HG03432 (cell line): Measurements from ENCODE around the gene DISP3.

Experiments
- ATAC-seq: cut with Tn5 transposase; IDR thresholded peaks from one replicate; pipeline ENCODE4 v1.9.1; 2021; ENCODE audit warnings: mild to moderate bottlenecking, moderate library complexity; ENCODE audit not compliant: unreplicated experiment

DISP3 gene

DNA sequence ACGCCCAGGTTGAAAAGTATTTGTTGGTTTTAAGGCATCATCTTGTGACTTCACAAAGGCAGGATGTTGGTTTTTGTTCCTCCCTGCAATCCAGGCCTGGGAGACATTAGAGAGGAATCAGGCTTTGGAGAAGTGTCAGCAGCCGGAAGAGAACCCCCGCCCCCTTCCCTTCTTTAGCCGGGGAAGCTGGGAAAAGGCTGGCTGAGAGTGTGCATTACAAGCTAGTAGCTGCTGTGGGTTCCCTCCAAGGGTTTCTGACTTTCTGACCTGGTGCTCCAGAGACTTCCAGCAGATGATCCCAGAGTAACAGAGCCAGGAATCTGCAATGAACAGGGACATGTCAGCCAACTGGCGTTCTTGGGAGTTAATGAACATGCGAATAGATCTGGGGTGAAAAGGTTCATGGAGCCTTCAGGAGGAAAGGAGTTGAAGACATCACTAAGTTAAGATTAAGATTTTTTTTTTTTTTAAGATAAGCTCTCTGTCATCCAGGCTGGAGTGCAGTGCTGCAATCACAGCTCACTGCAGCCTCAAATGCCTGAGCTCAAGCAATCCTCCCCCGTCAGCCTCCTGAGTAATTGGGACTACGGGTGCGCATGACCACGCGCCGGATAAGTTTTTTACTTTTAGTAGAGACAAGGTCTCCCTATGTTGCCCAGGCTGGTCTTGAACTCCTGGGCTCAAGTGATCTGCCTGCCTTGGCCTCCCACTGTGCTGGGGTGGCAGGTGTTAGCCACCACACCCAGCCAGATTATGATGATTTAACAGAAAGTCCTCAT, 7.5 kb downstream of the DISP3 start:
- ATAC-seq, result no peak

- no peak for ATAC-seq
These were observed 8.3 kb downstream of the DISP3 start for GRCh38 chr1:11487196-11487751.

DNA sequence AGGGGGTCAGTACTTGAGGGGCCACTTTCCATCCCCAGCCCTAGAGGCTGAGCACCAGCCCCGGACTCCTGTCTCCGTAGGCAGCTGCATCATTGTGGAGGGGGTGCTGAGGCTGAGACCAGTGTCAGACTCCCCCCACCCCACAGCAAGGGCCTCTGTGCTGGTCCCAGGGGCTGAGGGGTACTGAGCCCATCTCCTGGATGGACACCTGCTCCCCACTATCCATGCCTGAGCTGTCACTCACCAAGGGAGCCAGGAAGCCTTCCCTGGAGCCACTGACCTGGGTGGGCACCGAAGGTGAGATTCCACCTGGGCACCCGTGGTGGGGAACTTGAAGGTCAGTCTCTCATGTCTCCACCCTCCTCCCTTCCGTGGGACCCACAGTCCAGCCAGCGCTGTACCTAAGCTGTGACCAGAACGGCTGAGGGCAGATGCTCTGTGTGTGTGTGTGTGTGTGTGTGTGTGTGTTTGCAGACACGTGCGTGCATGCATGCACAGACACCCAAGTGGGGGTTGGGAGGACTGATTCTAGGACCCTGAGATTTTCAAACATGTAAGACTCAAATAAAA, 9.3 kb downstream of the DISP3 start:
- ATAC-seq, result no peak

DNA sequence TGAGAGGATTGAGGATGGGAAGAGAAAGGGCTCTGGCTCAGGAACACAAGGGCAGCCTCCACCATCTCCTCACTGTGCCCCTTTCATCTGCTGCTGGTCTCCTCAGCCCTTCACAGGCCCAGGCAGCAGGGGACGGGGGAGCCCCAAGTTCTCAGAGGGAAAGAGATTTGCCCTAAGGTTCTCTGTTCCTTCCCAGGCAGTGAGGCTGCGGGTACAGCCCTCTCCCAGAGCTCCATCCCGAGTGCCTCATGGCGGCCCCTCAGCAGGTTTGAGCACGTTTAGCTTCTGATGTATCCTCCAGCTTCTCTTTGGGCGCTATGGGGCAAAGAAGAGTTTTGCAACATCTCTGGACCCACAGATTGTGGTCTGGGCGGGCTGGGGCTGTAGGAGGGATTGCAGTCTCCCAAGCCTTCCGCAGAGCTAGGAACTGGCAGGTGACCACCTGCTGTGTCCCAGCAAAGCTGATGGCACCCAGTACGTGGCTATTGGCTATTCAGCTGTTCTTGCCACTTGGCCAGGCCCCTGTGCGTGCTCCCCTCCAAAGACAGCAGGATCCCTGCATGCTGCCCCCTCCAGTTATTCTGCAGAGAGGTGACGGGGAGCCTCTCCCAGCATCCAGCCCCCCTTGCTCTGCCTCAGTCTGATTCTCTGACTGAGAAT, 10.1 kb downstream of the DISP3 start:
- no peak for ATAC-seq

- ATAC-seq, result no peak
These were observed 13.3 kb downstream of the DISP3 start for GRCh38 chr1:11492235-11492634.

DNA sequence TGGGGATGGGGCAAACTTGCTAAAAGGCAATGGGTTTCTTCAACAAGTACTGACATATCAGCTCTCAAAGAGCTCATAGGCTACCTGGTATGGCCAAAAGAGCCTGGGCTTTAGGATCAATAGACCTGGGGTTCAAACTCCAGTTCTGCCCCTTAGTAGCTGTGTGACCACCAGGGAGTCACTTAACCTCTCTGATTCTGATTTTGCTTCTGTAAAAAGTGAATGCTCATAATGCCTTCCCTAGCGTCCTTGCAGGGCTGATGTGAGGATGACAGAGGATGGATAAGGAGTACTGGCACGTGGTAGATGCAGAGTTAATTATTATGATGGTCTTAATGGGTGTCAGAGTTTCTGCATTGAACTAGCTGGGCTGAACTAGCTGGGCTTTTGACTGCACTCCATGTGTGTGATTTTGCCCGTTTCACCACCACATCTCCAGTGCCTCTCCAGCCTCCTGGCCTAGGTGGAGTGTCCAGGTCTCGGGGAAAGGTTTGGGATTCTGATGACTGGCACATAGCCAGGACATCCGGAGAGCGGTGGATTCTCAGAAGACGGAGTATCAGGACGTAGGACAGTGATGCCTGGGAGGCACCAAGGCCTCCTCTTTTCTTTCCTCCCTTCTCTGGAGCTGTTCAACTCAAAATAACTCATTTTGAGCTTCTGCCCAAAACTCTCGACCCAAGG, 15.2 kb downstream of the DISP3 start:
- no peak for ATAC-seq

- no peak for ATAC-seq
These were observed 15.8 kb downstream of the DISP3 start for GRCh38 chr1:11494771-11495170.

- no peak for ATAC-seq
These were observed 16.6 kb downstream of the DISP3 start for GRCh38 chr1:11495579-11495978.

DNA sequence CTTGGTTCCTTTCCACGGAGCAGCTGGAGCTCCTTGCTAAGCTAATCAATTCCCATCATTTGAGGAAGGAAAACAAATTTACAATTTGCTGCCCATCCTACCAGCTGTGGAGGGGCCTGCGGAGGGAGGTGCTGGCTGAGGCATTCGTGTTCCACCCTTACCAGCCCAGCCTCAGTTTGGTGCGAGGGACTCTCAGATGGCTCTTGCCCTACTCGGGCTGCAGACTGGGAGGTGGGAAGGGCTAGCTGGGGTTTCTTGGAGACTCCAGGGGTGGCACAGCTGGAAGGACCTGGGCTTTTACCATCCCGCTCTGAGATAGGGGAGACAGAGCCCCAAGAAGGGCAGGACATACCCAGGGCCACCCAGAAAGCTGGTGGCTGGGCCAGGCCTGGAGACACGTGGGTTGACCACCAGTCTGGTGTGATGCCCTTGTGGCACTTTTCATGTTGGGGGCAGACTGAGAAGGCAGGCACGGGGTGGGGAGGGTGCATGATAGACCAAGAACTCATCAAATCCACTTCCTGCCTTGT, 17.7 kb downstream of the DISP3 start:
- ATAC-seq, result no peak

- ATAC-seq, result no peak
These were observed 20.1 kb downstream of the DISP3 start for GRCh38 chr1:11498956-11499594.

- no peak for ATAC-seq
These were observed 20.8 kb downstream of the DISP3 start for GRCh38 chr1:11499601-11500331.

DNA sequence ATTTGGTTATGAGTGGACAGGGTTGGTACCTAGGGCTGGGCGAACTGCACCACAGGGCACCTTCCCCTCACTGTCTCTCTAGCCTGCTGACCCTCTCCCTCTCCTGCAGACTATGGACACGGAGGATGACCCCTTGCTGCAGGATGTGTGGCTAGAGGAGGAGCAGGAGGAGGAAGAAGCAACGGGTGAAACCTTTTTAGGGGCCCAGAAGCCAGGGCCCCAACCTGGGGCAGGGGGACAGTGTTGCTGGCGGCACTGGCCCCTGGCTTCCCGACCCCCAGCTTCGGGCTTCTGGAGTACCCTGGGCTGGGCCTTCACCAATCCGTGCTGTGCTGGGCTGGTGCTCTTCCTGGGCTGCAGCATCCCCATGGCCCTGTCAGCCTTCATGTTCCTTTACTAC, 21.9 kb downstream of the DISP3 start:
- no peak for ATAC-seq

GRCh38 chr1:11501491-11501897, 22.5 kb downstream of the DISP3 start:
- ATAC-seq, result no peak

DNA sequence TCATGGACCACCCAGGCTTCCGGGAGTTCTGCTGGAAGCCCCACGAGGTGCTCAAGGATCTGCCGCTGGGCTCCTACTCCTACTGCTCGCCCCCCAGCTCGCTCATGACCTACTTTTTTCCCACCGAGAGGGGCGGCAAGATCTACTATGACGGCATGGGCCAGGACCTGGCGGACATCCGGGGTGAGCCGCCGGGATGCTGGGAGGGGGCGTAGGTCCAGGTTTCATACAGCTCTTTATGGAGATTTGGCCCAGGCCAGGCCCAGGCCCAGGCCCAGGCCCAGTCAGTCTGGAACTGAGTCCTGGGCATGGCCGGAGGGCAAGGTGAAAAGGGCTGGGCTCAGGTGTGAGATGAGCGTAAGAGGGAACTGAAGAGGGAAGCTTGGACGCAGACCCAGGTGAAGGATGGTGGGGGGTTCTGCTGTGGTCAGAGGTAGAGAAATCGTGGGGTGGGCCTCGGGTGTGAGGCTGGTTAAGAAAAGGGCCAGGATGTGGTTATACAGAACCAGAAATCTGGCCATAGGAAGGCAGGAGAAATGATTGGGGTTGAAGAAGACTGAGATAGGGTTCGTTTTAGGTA, 23.0 kb downstream of the DISP3 start:
- ATAC-seq, result no peak

DNA sequence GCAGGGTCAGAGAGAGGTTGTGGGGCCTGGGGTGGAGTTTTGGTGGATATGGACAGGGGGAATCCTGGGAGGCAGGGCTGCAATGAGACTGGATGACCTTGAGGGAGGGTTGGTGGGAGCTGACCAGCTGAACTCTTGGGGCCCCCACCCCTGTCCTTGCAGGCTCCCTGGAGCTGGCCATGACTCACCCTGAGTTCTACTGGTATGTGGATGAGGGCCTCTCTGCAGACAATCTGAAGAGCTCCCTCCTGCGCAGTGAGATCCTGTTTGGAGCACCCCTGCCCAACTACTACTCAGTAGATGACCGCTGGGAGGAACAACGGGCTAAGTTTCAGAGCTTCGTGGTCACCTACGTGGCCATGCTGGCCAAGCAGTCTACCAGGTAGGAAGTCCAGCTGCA, 23.6 kb downstream of the DISP3 start:
- ATAC-seq, result no peak

- ATAC-seq, result no peak
These were observed 25.6 kb downstream of the DISP3 start for GRCh38 chr1:11504599-11504998.

GRCh38 chr1:11505591-11506538, 26.9 kb downstream of the DISP3 start:
- no peak for ATAC-seq

GRCh38 chr1:11507309-11507708, 28.4 kb downstream of the DISP3 start:
- ATAC-seq, result no peak
